ENCODE measurements around the gene ZNF423.
"Not testable (repeated sequence)": the region's sequence is repeated elsewhere in the genome, so short reads cannot be mapped to it uniquely, and the experiment has no call there.

ZNF423 gene

DNA sequence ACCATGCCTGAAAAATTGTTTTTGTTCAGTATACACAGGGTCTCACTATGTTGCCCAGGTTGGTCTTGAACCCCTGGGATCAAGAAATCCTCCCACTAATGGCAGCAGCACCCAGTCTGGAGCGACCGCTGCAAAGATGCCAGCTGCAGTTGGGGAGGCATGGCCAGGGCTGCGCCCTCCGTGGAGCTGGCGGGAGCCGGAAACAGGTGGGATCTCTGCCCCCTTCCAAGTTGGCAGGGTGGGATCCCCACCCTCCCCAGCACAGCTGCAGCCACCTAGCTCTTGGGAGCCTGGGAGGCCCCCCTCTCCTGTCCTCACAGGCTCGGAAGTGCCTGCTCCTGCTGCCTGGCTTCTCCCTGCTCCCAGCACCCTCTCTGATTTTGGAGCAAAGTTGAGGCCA is 176.8 kb downstream of the ZNF423 start:
- TF ChIP-seq, protein P1, sequence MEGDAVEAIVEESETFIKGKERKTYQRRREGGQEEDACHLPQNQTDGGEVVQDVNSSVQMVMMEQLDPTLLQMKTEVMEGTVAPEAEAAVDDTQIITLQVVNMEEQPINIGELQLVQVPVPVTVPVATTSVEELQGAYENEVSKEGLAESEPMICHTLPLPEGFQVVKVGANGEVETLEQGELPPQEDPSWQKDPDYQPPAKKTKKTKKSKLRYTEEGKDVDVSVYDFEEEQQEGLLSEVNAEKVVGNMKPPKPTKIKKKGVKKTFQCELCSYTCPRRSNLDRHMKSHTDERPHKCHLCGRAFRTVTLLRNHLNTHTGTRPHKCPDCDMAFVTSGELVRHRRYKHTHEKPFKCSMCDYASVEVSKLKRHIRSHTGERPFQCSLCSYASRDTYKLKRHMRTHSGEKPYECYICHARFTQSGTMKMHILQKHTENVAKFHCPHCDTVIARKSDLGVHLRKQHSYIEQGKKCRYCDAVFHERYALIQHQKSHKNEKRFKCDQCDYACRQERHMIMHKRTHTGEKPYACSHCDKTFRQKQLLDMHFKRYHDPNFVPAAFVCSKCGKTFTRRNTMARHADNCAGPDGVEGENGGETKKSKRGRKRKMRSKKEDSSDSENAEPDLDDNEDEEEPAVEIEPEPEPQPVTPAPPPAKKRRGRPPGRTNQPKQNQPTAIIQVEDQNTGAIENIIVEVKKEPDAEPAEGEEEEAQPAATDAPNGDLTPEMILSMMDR (IDR thresholded peaks at IDR 0.05; ENCODE audit: insufficient read depth, low read length, poor library complexity, severe bottlenecking), result no peak
- DNase-seq (ENCODE audit: extremely low read depth, insufficient read length), result no peak
- no peaks in the 10 kb centered on the region for H3K36me3 ChIP-seq (ENCODE audit: control insufficient read depth, insufficient read depth, low read length)
- H3K27me3 ChIP-seq (replicated peaks; ENCODE audit: control insufficient read depth, insufficient read depth, low read length), result no peaks in the 10 kb centered on the region; the same call in 1 of the 2 replicates
- no peak overlapping the region for H3K4me3 ChIP-seq (replicated peaks; ENCODE audit: low read depth, low read length)

DNA sequence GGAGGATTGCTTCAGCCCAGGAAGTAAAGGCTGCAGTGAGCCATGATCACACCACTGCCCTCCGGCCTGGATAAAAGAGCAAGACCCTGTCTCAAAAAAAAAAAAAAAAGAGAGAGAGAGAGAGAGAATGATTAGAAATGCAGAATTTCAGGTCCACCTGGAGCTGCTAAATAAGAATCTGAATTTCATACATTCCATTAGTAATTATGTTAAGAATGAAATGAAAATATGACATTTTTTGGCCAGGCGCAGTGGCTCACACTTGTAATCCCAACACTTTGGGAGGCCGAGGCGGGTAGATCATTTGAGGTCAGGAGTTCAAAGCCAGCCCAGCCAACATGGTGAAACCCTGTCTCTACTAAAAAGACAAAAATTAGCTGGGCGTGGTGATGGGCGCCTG is 178.3 kb downstream of the ZNF423 start:
- not testable (repeated sequence) for H3K36me3 ChIP-seq (ENCODE audit: control insufficient read depth, insufficient read depth, low read length); DNase-seq (ENCODE audit: extremely low read depth, insufficient read length); H3K4me3 ChIP-seq (replicated peaks; ENCODE audit: low read depth, low read length); H3K27me3 ChIP-seq (replicated peaks; ENCODE audit: control insufficient read depth, insufficient read depth, low read length)

DNA sequence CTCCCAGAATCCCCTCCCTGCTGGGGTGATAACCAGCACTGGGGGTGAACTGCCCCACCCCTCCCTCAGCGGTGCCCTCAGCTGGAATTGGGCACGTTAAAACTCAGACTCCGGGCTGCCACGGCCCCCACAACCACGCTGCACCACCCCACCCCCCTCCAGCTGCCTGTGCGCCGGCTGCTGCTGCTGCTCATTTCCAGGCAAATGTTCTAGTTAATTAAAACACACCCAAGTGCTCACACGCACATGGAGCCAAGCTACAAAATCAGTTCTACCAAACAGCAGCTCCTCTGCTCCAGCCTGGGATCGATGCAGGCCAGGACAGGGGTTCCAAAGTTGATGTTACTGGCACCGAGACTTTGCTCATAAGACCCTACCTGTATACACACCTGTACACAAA is 180.5 kb downstream of the ZNF423 start:
- H3K27me3 ChIP-seq (replicated peaks; ENCODE audit: control insufficient read depth, insufficient read depth, low read length), result peaks cover 1% of the 10 kb centered on the region; the same call in 1 of the 2 replicates
- no peaks in the 10 kb centered on the region for H3K36me3 ChIP-seq (ENCODE audit: control insufficient read depth, insufficient read depth, low read length)
- TF ChIP-seq, protein P1 (IDR thresholded peaks at IDR 0.05; ENCODE audit: insufficient read depth, low read length, poor library complexity, severe bottlenecking), result no peak
- H3K4me3 ChIP-seq (replicated peaks; ENCODE audit: low read depth, low read length), result no peak overlapping the region
- DNase-seq (ENCODE audit: extremely low read depth, insufficient read length), result no peak

DNA sequence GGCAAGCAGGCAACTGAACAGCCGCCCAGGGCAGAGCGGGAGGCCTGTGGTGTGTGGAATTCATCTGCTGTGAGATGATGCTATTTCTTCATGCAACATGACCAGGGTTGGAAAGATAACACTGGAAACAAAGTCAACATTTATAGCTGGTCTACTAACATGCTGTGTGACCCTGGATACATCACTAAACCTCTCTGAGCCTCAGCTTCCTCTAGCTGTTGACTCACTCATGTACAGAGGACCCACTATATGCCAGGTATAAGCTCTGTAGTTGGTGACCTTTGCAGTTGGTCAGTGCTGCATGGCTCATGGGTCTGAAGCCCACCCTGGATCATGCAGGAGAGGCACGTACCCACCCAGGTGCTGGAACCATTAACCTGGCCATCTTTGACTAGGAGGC is 180.9 kb downstream of the ZNF423 start:
- H3K36me3 ChIP-seq (ENCODE audit: control insufficient read depth, insufficient read depth, low read length), result no peaks in the 10 kb centered on the region
- DNase-seq (ENCODE audit: extremely low read depth, insufficient read length), result no peak
- peaks cover 1% of the 10 kb centered on the region; the same call in 1 of the 2 replicates for H3K27me3 ChIP-seq (replicated peaks; ENCODE audit: control insufficient read depth, insufficient read depth, low read length)
- TF ChIP-seq, protein P1 (IDR thresholded peaks at IDR 0.05; ENCODE audit: insufficient read depth, low read length, poor library complexity, severe bottlenecking), result no peak
- H3K4me3 ChIP-seq (replicated peaks; ENCODE audit: low read depth, low read length), result no peak overlapping the region

DNA sequence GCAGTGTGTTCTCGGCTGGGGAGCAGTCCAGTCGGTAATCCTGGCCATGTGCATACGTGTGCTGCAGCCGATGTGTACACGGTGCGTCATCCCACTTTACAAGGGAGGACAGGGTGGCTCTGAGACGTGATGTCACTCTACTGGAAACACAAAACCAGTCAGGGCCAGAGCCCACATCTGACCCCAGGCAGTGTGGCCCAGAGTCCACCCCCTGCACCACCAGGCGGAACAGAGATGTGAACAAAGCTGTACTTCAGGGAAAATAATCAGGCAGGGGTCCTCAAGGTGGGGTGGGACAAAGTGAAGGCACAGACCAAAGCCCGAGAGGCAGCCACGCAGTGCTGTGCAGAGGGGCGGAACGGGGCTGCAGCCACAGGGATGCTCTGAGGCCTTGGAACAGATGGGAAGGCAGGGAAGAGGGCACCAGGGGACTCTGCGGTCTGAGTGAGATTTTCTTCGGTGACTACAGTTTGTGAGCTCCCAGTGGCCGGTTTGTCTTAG is 181.5 kb downstream of the ZNF423 start:
- H3K36me3 ChIP-seq (ENCODE audit: control insufficient read depth, insufficient read depth, low read length), result no peaks in the 10 kb centered on the region
- TF ChIP-seq, protein P1 (IDR thresholded peaks at IDR 0.05; ENCODE audit: insufficient read depth, low read length, poor library complexity, severe bottlenecking), result no peak
- H3K4me3 ChIP-seq (replicated peaks; ENCODE audit: low read depth, low read length), result no peak overlapping the region
- H3K27me3 ChIP-seq (replicated peaks; ENCODE audit: control insufficient read depth, insufficient read depth, low read length), result peaks cover 1% of the 10 kb centered on the region; the same call in 1 of the 2 replicates
- DNase-seq (ENCODE audit: extremely low read depth, insufficient read length), result no peak

DNA sequence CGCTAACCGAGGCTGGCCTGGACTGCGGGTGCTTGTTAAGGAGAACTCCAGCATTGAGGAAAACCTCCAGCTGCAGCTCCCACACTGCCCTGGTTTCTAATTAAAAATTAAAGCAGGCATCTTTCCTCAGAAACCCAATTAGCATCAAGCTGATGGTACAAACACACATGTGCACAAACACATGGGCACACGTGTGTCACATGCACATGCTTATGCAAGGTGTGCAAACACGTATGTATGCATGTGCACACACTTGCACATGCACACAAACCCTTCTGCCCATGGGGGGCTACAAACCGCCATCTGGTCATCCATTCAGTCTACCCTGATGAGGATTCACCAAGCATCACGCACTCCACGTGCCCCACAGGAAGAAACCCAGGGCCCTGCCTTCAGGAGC is 182.5 kb downstream of the ZNF423 start:
- TF ChIP-seq, protein P1 (IDR thresholded peaks at IDR 0.05; ENCODE audit: insufficient read depth, low read length, poor library complexity, severe bottlenecking), result no peak
- DNase-seq (ENCODE audit: extremely low read depth, insufficient read length), result no peak

More for the DNA sequence above, 182.5 kb downstream of the ZNF423 start:
- Histone ChIP-seq H3K4me3 (replicated peaks; ENCODE audit: low read depth, low read length) (no peak overlapping the region), H3K36me3 (ENCODE audit: control insufficient read depth, insufficient read depth, low read length) (no peaks in the 10 kb centered on the region), H3K27me3 (replicated peaks; ENCODE audit: control insufficient read depth, insufficient read depth, low read length) (peaks cover 1% of the 10 kb centered on the region; the same call in 1 of the 2 replicates)
